SKM-1 treated with dmso at 0.1 percent for 144 hours (cell line): ENCODE data around the gene PER1.

ENCODE experiments used
- DNase-seq: peaks from one replicate; lab custom pipeline; 2025; ENCODE audit not compliant: unreplicated experiment; lab: John Stamatoyannopoulos, UW

The PER1 gene

DNA sequence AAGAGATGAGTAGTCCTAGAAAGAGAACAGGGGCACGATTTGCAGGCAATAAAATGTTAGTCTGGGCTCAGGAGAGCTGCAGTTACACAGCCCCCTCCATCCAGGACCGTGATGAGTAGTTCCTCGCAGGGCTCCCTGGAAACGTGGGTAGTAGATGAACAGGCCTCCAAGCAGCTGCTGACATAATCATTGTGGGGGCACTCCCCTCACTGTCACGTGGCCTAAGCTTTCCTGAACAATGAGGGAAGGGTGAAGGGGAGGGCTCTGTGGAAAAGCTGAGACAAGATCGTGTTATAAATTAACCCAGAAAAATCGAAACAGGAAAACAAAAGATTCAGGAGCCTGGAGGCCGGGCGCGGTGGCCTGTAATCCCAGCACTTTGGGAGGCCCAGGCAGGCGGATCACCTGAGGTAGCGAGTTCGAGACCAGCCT, 1.3 kb upstream of the PER1 start:
- DNase-seq = no peak

DNA sequence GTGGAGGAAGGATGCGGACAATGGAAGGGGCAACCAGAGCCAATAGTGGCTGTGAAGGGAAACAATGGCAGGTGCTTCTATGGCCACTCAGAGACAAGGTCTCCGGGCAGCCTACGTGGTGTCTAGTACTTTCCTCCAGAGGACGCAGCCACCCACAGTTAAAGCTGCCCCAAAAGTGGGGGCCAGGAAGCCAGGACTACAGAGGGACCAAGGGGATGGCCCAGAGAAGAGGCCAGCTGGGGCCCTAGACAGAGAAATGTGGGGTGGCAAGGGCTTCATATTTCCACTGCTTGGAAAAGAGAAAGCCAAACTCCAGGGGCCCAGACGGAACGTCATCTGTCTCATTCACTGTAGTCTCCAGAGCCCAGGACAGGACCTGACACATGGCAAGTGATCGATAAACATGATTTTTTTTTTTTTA, 837 bp upstream of the PER1 start:
- no peak for DNase-seq

DNA sequence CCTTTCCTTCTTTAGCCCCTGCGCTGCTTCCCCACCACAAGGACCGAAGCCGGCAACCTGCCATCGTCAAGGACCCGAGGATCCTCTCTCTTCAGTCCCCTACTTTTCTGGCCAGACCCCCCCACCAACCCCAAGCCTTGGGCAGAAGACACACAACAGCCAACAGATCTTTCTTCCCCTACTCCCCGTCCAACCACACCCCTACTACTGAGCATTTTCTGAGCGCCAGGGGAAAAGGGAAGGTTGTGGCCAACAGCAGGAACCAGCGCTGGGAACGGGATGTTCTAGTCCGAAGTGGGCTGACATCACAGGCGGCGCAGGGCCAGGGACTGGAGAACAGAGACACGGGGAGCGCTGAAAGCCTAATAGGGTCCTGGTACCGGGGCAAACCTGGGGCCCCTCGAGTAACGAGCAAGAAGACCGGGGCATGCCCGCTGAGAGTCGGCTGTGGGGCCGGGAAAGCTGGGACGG, 528 bp downstream of the PER1 start:
- no peak for DNase-seq

DNA sequence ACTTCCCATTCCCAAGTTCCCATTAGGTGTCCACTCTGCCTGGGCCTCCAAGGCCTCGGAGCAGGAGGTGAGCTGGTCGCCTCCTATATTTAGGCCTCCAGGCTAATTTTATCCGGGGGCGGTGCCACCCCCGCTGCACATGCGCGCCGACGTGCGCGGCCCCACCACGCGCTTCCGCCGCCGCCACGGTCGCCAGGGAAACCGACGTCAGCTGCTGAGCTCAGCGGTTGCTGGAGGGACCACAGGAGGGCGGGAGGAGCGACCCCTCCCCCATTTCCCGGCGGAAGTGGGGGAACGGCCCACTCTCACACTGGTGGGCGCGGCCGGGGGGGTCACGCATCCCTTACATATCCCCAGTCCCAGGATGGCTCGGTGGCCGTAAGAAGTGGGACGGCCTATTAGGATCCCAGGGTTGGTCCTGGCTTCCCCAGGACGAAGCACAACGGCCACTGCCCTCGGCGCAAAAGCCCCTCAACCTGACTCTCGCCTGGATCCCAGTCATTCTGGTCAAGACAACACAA, 1.0 kb downstream of the PER1 start:
- peak; percentile 24 for DNase-seq

DNA sequence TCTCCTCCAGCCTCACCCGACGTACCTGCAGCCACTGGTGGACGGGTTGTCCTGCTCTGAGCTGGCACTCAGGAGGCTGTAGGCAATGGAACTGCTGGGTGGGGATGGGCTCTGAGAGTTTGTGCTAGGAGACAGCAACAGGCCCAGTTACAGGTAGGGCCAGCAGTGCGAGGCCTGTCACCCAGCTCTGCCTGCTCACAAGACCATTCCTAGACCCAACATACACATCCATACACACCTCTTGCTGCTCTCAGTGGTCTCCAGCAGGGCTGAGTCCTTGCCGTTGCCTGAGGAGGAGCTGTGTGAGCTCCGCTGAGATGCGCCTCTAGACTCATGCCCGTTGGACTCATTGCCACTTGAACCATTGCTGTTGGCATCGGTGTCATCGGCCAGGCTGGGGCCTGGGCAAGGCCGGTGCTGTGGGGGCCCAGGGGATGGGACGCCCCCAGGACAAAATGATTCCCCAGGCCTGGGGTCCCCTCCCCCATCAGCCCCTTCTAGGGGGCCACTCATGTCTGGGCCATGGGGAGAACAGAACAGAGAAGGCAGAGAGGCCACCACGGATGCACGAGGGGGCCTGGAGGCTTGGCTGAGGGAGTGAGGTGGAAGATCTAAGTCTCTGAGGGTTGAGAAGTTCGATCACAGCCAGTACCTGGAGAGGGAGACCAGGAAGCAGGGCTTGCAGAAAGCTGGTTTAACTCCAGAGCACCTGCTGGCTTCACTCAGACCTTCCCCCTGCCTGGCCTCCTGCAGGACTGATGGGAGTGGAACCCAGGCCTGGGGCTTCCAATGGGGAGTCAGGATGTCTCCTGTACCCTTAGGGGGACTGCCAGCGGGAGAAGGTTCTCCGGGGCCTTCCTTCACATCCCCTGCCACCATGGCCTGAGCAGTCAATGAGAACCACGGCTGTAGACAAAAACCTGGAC, 1.7 kb downstream of the PER1 start:
- no peak for DNase-seq

DNA sequence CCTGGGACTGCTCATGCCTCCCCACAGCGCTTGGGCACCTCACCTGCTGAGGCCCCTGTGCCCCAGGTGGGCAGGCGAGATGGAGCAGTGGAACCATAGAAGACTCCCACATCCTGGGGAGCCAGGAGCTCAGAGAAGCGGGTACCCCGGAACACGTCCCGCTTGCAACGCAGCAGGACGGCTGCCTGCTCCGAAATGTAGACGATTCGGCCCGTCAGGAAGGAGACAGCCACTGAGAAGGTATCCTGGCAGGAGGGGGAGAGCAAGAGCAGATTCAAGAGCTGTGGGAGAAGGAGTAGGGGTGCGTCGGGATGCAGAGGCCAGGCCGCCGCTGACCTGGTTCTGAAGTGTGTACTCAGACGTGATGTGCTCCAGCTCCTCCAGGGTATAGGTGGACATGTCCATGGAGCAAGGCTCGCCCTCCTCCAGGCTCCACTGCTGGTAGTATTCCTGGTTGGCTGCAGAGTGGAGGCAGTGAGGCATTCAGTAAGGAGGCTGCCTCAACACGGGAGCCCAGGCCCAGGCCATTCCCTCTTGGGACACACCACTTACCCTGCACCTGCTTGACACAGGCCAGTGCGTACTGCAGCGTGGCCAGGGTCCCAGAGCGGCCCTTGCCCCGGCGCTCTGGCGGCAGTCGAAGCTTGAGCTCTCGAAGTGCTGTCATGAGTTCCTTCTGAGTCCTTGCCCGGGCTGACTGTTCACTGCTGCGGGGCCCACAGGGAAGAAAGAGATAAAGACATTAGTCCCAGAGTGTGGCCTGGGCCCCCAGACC, 2.6 kb downstream of the PER1 start:
- no peak for DNase-seq

DNA sequence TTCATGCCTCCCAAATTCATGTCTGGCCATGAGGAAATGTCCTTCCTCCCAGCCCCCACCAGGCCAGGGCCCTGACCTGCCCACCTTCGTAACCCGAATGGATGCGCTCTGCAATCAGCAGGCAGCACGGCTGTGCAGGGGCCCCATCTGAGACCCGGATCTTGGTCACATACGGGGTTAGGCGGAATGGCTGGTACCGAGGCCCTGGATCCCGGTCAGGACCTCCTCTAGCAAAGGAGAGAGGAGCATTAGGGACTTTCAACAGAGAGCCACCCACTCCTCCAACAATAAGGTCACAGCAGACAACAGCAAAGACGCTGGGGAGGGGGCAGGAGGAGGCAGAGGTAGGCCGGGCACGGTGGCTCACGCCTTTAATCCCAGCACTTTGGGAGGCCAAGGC, 3.6 kb downstream of the PER1 start:
- DNase-seq = no peak

DNA sequence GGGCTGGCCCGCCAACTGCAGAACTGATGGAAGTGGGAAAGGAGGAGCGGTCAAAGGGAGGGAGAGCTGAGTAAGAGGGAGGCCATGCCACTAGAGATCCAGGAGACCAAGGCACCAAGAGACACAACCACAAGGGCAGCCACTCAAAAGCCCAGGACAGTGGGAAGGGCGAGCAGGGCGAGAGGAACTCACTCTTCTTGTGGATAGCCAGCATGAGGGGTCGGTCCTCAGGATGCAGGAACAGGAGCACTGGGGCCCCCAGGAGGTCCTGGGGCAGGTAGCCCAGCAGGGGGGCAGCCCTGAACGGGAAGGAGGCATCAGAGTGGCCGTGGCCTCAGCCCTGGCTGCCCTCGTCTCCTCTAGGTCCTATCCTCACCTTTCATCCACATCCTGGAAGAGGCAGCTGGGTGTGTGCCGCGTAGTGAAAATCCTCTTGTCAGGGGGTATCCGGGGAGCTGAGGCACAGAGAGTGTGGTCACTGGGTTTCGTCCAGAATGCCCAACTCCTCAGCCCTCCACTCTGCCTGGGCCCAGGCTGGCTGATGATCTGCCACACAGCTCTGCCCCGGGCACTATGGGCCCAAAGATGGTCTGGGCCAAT, 4.3 kb downstream of the PER1 start:
- DNase-seq = no peak

DNA sequence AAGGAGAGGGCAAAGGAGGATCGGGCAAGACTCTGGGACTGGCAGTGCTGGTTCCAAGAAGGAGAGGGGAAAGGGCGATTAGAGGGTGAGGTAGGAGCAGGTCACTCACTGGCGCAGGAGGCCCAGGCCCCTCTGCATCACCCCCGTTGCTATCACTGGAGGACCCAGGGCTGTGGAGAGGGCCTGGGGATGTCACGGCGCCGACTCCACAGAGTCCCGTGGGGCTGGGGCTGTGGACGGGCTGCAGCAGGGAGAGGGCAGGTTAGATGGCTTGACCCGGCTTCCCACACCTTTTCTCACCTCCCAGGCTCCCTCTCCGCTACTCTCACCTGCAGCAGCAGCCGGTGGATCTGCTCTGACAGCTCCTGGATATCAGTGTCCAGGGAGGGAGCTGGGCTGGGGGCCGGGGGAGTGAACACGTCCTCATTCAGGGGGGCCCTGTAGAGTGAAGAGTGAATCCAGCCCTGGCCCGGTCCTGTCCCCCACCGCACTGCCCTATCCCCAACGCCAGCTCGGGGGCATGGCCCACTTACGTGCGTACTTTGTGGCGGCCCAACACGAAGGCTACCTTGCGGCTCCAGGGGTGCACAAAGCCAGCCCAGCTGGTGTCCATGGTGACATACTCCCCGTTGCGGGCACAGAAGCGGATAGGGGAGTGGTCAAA, 4.9 kb downstream of the PER1 start:
- DNase-seq = no peak

DNA sequence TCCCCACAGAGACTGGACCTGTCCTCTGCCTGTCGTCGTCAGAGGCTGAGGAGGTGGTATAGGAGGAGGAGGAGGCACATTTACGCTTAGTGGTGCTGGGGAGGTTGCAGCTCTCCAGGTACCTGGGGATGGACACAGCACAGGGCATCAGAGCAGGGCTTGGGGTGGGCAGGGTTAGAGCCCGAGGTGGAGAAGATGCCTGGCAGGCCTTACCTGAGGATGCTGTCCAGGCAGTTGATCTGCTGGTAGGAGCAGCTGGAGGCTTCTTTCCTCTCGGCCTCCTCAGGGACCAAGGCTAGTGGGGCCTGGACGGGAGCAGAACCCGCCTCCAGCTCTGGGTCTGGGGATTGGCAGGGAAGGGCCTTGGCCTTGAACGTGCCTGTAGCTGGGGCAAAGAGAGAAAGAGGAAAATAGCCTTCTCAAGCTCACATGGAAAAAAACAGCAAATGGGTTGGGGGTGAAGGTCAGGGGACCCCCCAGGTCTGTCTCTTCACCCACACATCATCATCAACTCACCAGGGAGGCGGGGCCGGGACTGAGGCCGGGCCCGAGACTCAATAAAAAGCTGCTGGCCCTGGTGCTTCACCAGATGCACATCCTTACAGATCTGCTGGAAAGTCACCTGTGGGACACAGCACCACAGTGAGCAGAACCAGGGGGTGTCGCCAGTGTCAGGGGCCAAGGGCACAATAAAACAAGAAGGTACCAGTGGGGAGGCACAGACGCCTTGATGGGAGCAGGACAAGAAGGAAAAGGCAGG, 5.6 kb downstream of the PER1 start:
- no peak for DNase-seq

DNA sequence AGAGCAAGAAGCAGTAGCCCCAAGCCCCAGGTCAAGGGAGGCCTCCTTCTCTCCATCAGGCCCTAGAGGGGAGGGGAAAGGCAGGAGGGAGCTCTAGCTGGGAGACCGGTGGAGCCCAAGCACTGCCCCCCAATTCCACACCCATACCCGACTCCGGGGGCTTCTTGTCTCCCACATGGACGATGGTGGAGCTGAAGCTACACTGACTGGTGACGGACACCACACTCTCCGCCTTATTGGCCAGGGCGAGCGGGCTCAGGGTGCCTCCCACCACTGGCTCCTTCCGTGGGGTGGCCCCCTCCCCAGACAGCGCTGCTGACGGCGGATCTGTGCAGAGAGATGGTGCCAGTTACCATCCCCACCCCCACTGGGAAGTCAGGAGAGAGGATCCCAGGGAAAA, 6.4 kb downstream of the PER1 start:
- no peak for DNase-seq

DNA sequence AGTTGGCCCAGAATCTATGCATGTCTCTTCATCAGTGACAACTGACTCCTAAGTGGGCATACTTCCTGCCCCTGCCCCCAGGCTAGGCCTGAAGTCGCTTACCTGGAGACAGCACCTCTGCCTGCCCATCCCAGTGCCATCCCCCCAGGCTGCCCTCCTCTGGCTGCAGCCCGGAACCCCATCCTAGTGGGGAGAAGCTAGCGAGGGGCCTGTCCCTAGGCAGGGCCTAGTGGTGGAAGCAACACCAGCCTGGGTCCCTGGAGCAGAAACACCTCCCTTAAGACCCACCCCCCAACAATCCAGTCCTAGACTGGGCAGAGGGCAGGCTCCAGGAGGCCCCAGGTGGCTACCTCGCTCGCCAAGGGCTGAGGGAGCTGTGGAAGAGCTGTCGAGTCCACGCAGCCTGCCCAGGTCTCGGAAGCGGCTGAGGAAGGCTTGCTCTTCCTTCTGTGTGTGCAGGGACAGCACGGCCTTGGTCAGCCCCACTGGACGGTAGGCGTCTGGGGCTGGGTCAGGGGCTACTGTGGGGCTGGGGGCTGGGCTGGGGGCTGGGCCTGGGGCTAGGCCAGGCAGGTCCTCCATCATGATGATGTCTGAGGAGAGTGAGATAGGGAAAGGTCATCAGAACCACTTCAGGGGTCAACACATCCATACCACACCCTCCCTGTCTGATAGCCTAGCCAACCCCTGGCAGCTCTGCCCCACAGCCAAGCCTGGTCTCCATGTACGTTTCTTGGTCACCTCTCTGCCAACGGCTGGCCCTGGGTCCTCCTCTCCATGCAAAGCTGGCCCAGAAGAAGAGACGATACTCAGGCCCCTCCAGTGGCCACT, 7.6 kb downstream of the PER1 start:
- DNase-seq = no peak

DNA sequence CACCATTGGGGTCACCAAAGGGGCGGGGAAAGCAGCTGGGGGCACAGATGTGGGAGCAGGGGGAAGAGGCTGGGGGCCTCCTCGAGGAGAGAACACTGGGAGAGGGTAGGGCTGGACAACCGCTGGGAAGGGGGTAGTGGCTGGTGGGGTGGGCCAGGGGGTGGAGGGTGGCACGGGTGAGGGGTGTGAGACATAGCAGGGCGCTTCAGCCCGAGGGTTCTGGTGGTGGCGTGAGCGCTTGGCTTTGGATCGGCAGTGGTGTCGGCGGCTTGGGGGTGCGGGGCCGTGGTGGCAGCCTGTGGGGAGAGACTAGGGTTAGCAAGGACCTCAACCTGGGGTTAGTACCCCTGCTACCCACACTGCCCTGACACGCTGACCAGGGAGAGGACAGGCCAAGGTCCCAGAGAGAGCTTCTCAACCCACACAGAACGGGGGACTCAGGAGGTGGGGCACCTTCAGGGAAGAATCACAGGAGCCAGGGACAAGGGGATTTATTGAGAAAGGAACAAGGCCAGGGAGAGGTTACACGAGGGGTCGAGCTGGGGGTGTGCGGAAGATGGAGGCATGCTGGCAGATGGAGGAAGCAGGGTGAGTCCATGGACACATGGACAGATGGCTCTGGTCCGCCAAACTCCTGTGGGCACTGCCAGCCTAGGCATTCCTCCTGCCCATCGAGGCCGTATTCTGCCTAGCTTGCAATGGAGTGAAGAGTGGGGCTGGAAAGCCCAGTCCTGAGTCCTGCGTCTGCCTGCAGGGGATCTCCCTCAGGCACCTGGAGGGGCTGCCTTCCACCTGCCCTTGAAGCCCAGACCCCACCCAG, 8.4 kb downstream of the PER1 start:
- no peak for DNase-seq

DNA sequence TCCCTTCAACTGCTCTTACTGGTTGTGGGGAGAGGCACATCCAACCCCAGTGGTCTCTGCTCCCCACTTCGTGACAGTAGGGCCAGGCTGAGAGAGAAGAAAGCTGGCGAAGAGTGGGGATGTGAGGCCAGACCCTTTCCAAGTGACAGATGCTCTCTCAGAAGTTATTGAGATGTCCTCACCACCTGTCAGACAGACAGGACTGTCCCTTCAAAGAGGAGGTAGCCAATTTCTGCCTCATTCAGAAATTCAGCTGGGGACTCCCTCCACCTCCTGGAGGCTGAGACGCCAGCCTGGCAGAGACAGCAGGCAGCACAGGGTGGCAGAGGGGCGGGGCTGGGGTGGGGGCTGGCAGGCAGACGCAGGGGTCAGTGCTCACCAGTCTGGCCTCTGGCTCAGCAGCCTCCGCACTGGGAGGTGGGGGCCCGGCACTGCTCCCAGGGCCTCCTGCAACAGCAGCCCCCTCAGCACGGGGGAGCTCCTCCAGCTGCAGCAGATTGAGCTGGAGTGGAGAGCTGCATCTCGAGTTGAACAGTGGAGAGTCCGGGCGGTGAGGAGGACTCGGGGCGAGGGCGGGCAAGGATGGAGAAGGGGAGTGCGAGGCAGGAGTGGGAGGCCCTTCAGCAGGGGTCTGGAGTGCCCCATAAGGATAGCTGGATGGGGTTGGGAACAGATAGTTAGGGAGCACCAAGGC, 9.2 kb downstream of the PER1 start:
- no peak for DNase-seq

DNA sequence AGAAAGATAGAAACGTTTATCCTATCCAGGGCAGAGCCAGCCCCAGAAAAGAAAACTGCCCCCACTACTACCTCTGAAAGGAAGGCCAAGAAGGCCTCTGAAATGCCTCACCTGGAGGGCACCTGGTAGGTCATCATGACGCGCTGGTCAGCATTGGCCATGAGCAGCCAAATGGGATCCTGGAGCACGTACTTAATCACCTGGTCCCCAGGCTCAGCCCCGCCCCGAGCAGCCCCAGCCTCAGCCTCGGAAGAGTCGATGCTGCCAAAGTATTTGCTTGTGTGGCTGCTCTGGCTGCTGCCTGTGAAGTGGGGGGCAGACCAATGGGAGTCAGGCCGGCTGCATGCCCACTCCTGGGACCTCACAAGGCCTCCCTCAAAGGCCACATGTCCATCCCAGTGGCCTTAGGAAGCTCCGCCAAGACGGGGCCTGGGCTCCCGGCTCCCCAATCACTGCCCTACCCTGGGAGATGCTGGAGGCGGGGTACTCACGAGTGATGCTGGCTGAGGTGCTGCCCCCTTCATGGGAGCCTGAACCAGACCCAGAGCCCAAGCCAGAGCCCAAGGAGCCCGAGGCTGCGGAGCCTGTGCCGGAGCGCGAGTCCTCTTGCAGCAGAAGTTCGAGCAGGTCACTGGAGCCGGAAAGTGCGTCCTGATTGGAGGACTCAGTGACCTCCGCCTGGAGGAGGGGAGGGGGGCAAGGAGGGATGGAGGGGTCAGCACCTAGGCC, 9.9 kb downstream of the PER1 start:
- DNase-seq = no peak

DNA sequence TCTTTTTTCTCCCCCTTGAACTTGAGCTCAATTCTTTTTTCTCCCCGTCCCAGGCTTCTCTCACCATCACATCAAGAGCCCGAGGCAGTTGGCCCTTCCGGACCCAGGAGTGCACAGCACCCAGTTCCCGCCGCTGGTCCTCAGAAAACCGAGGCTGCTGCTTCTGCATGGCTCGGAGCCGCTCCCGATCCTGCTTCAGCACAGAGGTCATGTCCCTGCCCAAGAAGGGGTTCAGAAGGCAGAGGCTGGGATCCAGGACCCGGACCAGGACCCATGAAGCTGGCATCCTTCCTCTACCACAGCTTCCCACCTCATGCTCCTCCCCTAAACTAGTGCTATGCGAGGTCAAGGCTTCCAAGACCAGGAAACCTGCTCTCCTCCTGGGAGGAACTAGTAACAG, 10.5 kb downstream of the PER1 start:
- no peak for DNase-seq

DNA sequence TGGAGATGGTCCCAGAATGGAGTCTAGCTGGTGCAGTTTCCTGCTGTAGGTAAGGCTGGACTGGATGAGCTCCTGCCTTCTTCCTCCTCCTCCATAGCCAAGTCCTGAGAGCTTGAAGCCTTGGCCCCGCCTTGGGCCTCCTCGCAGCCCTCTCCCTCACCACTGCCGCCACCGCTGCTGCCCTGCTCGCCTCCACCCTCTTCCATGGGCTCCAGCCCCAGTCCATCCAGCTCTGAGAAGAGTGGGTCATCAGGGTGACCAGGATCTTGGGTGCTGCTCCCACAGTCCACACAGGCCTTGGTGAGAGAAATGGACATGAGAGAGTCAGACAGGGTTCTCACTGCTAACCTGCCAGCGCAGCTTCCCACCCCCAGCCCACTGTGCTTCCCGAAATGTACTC, 11.2 kb downstream of the PER1 start:
- no peak for DNase-seq
